Measurements from ENCODE around the gene SLC6A19.

The SLC6A19 gene

GRCh38 chr5:1223278-1223670 lies 21.9 kb downstream of the SLC6A19 start:
- CTCF ChIA-PET: no interaction called here
- Histone ChIP-seq H3K9me3 (ENCODE audit: control insufficient read depth, insufficient read depth, low read depth, low read length) (no peaks in the 10 kb centered on the region), H3K4me1 (ENCODE audit: control insufficient read depth, insufficient read depth, low read length) (0 out of 2 replicates have a peak, but pooled peaks cover 2% of the 10 kb centered on the region), H3K27ac (ENCODE audit: extremely low read depth, low read depth, low read length) (no peak overlapping the region), H3K36me3 (ENCODE audit: control insufficient read depth in 2 of 2, insufficient read depth in 1 of 2, low read length in 2 of 2) (no peaks in the 10 kb centered on the region), H3K4me3 (ENCODE audit: low read depth, low read length) (no peak overlapping the region)
- TF ChIP-seq HOXC10 (CRISPR knock-in tag; IDR thresholded peaks at IDR 0.05): no peak
- no peak for TF ChIP-seq FEZF1 (tag by site-specific recombination; IDR thresholded peaks at IDR 0.05)
- no peak for TF ChIP-seq ZNF292 (tag by site-specific recombination; IDR thresholded peaks at IDR 0.05; ENCODE audit: borderline replicate concordance, low read depth)
- TF ChIP-seq ZNF24 (tag by site-specific recombination; IDR thresholded peaks at IDR 0.05): no peak
- TF ChIP-seq KLF8 (tag by site-specific recombination; IDR thresholded peaks at IDR 0.05): no peak
- POLR2A ChIA-PET: no interaction called here

GRCh38 chr5:1224631-1225030 lies 23.2 kb downstream of the SLC6A19 start:
- TF ChIP-seq ZNF184 (tag by site-specific recombination; IDR thresholded peaks at IDR 0.05): no peak
- no peak for TF ChIP-seq ELK4 (IDR thresholded peaks at IDR 0.05; ENCODE audit: borderline replicate concordance, low read depth, low read length)
- no peak for TF ChIP-seq ZNF596 (tag by site-specific recombination; IDR thresholded peaks at IDR 0.05)
- TF ChIP-seq ZNF544 (tag by site-specific recombination; IDR thresholded peaks at IDR 0.05): no peak
- TF ChIP-seq ZNF26 (tag by site-specific recombination; IDR thresholded peaks at IDR 0.05): no peak
- TF ChIP-seq KLF16 (tag by site-specific recombination; IDR thresholded peaks at IDR 0.05): no peak
- POLR2A ChIA-PET: no interaction called here

GRCh38 chr5:1225081-1225480 lies 23.7 kb downstream of the SLC6A19 start, which contains the start of gene SLC6A18:
Gene SLC6A18, plus strand, starts transcription at chr5:1225381. Its CDS starts 97 bp downstream, at chr5:1225478.
- Histone ChIP-seq H3K4me3 (ENCODE audit: low read depth, low read length) (no peak within 1 kb of the TSS), H3K36me3 (ENCODE audit: control insufficient read depth in 2 of 2, insufficient read depth in 1 of 2, low read length in 2 of 2) (no peaks in the 10 kb centered on the region), H3K27ac (ENCODE audit: extremely low read depth, low read depth, low read length) (no peak within 1 kb of the TSS), H3K4me1 (ENCODE audit: control insufficient read depth, insufficient read depth, low read length) (0 out of 2 replicates have a peak, but pooled peaks cover 2% of the 10 kb centered on the region), H3K9me3 (ENCODE audit: control insufficient read depth, insufficient read depth, low read depth, low read length) (no peaks in the 10 kb centered on the region)
- POLR2A ChIA-PET: no interaction called here
- CTCF ChIA-PET: interaction anchor here (0.5 kb wide), 1 partner anchor 14 kb away, joined by 3 read pairs; no protein-coding TSS in a partner anchor
- no peak for TF ChIP-seq ZSCAN4 (tag by site-specific recombination; IDR thresholded peaks at IDR 0.05)
- TF ChIP-seq ZFP37 (tag by site-specific recombination; IDR thresholded peaks at IDR 0.05): no peak
- TF ChIP-seq ZNF391 (tag by site-specific recombination; IDR thresholded peaks at IDR 0.05; ENCODE audit: borderline replicate concordance, low read depth): no peak
- TF ChIP-seq PRDM2 (tag by site-specific recombination; IDR thresholded peaks at IDR 0.05; ENCODE audit: borderline replicate concordance): no peak
- TF ChIP-seq ZNF223 (tag by site-specific recombination; IDR thresholded peaks at IDR 0.05): no peak
- no peak for TF ChIP-seq ZNF777 (tag by site-specific recombination; IDR thresholded peaks at IDR 0.05; ENCODE audit: borderline replicate concordance)
- no peak for TF ChIP-seq ZBTB26 (tag by site-specific recombination; optimal IDR thresholded peaks at IDR 0.05)
- no peak for TF ChIP-seq ZNF701 (tag by site-specific recombination; IDR thresholded peaks at IDR 0.05)
- no peak for TF ChIP-seq ZNF776 (tag by site-specific recombination; IDR thresholded peaks at IDR 0.05; ENCODE audit: borderline replicate concordance)

More at GRCh38 chr5:1224631-1225030, 23.2 kb downstream of the SLC6A19 start:
- Histone ChIP-seq H3K4me1 (ENCODE audit: control insufficient read depth, insufficient read depth, low read length) (0 out of 2 replicates have a peak, but pooled peaks cover 2% of the 10 kb centered on the region), H3K9me3 (ENCODE audit: control insufficient read depth, insufficient read depth, low read depth, low read length) (no peaks in the 10 kb centered on the region), H3K27ac (ENCODE audit: extremely low read depth, low read depth, low read length) (no peak overlapping the region), H3K4me3 (ENCODE audit: low read depth, low read length) (no peak overlapping the region), H3K36me3 (ENCODE audit: control insufficient read depth in 2 of 2, insufficient read depth in 1 of 2, low read length in 2 of 2) (no peaks in the 10 kb centered on the region)
- CTCF ChIA-PET: interaction anchor here (0.5 kb wide), 1 partner anchor 15 kb away, joined by 3 read pairs; no protein-coding TSS in a partner anchor
